GM03348 (cell line): ENCODE data around the gene EHD3.

Experiments
- DNase-seq: peaks from one replicate; pipeline ENCODE4 v3.0.0; 2012; ENCODE audit warnings: low spot score

Gene EHD3

GRCh38 chr2:31212659-31213600, 21.0 kb upstream of the EHD3 start:
- no peak for DNase-seq

GRCh38 chr2:31213601-31214443, 20.1 kb upstream of the EHD3 start:
- no peak for DNase-seq

GRCh38 chr2:31214444-31214915, 19.5 kb upstream of the EHD3 start:
- no peak for DNase-seq

- no peak for DNase-seq
Observed at GRCh38 chr2:31216734-31217133, 17.2 kb upstream of the EHD3 start.

- DNase-seq = no peak
Observed at GRCh38 chr2:31217465-31218200, 16.3 kb upstream of the EHD3 start, which contains the start of gene CAPN14. TSS of gene CAPN14 (minus strand) at chr2:31217515. CDS start at chr2:31205447, 12,068 bp downstream.

GRCh38 chr2:31219131-31219969, 14.6 kb upstream of the EHD3 start:
- no peak for DNase-seq

- no peak for DNase-seq
Observed at GRCh38 chr2:31221544-31221943, 12.4 kb upstream of the EHD3 start.

- DNase-seq = no peak
Observed at GRCh38 chr2:31222071-31222470, 11.9 kb upstream of the EHD3 start.

- no peak for DNase-seq
Observed at GRCh38 chr2:31223026-31223425, 10.9 kb upstream of the EHD3 start.

GRCh38 chr2:31223749-31224148, 10.2 kb upstream of the EHD3 start:
- no peak for DNase-seq

- DNase-seq = no peak
Observed at GRCh38 chr2:31226266-31226665, 7.7 kb upstream of the EHD3 start.

GRCh38 chr2:31227110-31227509, 6.8 kb upstream of the EHD3 start:
- no peak for DNase-seq

- no peak for DNase-seq
Observed at GRCh38 chr2:31227711-31228125, 6.2 kb upstream of the EHD3 start.

GRCh38 chr2:31228717-31229116, 5.2 kb upstream of the EHD3 start:
- DNase-seq = no peak

GRCh38 chr2:31230751-31231150, 3.2 kb upstream of the EHD3 start:
- no peak for DNase-seq

GRCh38 chr2:31231571-31232302, 2.2 kb upstream of the EHD3 start:
- DNase-seq = no peak

GRCh38 chr2:31232586-31232985, 1.4 kb upstream of the EHD3 start:
- no peak for DNase-seq

- DNase-seq = no peak
Observed at GRCh38 chr2:31233231-31233630, 721 bp upstream of the EHD3 start.

- DNase-seq = no peak
Observed at GRCh38 chr2:31234683-31235503, 941 bp downstream of the EHD3 start.
